ENCODE measurements around the gene TKT. TPM values are rescaled to one million over a fixed set of nuclear protein-coding genes. Genes with fewer than 3 reads are reported as not detected.

Gene TKT
- total RNA-seq, 1 donor from 2014 or later = 32.1 TPM

DNA sequence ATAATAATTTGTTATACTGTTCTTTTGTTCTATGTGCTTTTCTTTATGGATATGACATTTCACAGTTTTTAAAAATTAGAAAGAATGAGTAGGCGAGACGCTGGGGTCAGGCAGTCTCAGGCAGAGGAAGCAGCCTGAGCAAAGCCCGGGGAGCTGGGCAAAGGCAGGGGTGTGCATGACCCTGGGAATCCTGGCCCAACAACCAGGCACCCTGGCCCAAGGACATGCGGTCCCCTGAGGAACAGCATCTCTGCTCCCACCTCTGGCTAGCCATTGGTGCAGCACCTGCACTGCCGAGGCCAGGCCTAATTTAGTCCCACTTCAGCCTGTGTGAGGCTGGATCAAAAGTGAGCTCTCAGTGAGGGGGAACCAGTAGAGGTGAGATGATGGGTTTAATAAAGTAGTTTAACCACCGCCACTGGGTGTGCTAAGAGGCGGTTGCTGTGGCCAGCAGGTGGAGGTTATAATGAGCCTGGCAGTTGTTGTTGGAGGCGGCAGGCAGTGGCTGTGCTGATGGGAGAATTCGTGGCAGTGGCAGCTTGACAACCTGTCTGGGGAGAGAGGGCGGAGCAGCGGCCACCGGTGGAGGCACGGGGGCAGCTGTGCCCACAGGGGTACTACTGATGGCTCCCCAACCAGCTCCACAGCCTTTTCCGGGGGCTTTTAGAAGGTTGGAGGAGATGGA, 53.3 kb downstream of the TKT start:
- H3K4me3 ChIP-seq = no peak overlapping the region

DNA sequence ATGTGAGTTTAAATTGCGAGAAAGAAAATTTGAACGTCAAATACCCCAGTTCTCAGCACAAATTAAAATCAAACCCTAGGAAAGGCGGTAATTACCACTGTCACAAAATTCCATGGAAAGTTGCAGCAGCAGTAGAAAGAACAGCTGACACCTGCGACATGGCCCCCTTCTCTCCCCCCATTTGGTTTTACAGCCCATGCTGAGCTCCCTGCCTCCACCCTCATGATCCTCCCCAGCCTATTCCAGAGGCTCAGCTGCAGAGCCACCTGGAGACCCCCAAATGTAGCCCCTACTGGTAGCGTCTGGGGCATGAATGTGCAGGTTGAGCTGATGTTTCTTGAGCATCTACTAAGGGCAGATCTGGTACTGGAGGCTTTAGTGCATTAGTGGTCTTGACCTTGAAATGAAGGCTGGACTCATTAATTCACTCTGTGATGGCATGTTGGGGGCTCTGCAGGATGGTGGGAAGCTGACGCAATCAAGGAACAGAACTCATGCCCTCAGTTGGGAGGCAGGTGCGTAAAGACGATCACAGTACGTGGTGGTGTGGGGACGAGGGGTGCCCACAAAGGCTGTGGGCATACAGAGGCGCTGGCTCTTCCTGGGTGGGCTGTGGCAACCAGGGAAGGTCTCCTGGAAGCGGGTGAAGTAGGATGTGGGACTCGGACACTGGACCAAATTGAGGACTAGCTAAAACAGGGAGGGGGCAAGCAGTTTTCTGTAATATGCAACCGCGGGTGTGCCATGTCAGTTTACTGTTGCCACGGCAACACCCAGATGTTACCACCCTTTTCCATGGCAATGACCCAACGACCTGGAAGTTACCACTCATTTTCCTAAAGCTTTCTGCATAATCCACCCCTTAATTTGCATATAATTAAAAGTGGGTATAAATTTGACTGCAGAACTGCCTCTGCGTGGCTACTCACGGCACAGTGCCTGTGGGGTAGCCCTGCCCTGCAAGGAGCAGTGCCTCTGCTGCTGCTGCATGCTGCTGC, 55.0 kb downstream of the TKT start:
- TF ChIP-seq, protein P1, sequence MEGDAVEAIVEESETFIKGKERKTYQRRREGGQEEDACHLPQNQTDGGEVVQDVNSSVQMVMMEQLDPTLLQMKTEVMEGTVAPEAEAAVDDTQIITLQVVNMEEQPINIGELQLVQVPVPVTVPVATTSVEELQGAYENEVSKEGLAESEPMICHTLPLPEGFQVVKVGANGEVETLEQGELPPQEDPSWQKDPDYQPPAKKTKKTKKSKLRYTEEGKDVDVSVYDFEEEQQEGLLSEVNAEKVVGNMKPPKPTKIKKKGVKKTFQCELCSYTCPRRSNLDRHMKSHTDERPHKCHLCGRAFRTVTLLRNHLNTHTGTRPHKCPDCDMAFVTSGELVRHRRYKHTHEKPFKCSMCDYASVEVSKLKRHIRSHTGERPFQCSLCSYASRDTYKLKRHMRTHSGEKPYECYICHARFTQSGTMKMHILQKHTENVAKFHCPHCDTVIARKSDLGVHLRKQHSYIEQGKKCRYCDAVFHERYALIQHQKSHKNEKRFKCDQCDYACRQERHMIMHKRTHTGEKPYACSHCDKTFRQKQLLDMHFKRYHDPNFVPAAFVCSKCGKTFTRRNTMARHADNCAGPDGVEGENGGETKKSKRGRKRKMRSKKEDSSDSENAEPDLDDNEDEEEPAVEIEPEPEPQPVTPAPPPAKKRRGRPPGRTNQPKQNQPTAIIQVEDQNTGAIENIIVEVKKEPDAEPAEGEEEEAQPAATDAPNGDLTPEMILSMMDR (IDR thresholded peaks at IDR 0.05; ENCODE audit: borderline replicate concordance) = no peak
- H3K36me3 ChIP-seq = no peaks in the 10 kb centered on the region
- H3K9me3 ChIP-seq (replicated peaks) = no peaks in the 10 kb centered on the region
- H3K27ac ChIP-seq (replicated peaks) = no peak overlapping the region
- H3K27me3 ChIP-seq (ENCODE audit: low read depth) = no peaks in the 10 kb centered on the region
- H3K4me3 ChIP-seq = no peak overlapping the region
- DNase-seq = no peak
- peaks cover 4% of the 10 kb centered on the region for H3K4me1 ChIP-seq
- intact Hi-C loops (cut with micrococcal nuclease) = no loop called here

More for the DNA sequence above, 53.3 kb downstream of the TKT start:
- Histone ChIP-seq H3K27me3 (ENCODE audit: low read depth) (no peaks in the 10 kb centered on the region), H3K9me3 (replicated peaks) (peaks cover under 1% of the 10 kb centered on the region), H3K27ac (replicated peaks) (no peak overlapping the region), H3K4me1 (no peaks in the 10 kb centered on the region), H3K36me3 (no peaks in the 10 kb centered on the region)
- intact Hi-C loops (cut with micrococcal nuclease) = no loop called here
- TF ChIP-seq, protein P1 (IDR thresholded peaks at IDR 0.05; ENCODE audit: borderline replicate concordance) = no peak
- no peak for DNase-seq

DNA sequence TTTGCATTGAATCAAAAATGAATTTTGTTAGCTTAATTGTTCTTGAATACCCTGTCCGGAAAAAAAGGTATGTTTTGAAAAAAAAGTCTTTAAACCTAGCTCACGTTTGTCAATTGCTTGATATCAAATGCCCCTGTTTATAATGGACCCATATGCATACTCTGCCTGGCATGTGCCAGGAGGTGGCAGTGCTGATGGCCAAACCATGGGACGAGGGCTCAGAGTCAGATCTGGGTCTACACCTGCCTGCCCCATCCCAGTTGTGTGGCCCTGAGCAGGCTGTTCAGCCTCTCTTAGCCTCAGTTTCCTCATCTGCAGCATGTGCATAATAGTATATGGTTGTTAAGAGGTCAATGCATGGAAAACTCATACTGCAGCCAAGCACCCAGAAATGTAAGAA, 56.0 kb downstream of the TKT start:
- TF ChIP-seq, protein P1 (IDR thresholded peaks at IDR 0.05; ENCODE audit: borderline replicate concordance) = no peak
- Histone ChIP-seq H3K27me3 (ENCODE audit: low read depth) (no peaks in the 10 kb centered on the region), H3K27ac (replicated peaks) (no peak overlapping the region), H3K4me3 (no peak overlapping the region), H3K9me3 (replicated peaks) (no peaks in the 10 kb centered on the region), H3K36me3 (no peaks in the 10 kb centered on the region), H3K4me1 (peaks cover 11% of the 10 kb centered on the region)
- intact Hi-C loops (cut with micrococcal nuclease) = no loop called here
- no peak for DNase-seq

DNA sequence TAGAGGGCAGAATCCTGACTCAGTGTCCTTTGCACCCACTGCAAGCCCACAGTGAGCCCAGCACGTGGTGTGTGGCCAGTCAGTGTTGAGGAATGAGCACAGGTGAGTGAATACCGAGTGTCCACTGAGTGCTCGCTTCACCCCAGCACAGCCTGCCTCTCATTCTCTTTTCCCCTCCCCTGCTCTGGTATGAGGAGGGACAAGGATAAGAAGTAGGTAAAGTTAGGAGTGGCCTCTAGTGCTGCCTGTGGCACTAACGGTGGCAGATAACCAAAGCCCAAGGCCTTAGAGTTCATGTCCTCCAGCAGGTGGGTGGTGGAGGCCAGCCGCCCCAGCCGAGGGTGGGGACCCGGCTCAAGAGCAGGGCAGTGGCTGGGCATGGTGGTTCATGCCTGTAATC, 56.8 kb downstream of the TKT start:
- Histone ChIP-seq H3K27ac (replicated peaks) (no peak overlapping the region), H3K4me1 (peaks cover 19% of the 10 kb centered on the region), H3K9me3 (replicated peaks) (no peaks in the 10 kb centered on the region), H3K36me3 (no peaks in the 10 kb centered on the region), H3K4me3 (no peak overlapping the region), H3K27me3 (ENCODE audit: low read depth) (no peaks in the 10 kb centered on the region)
- intact Hi-C loops (cut with micrococcal nuclease) = no loop called here
- TF ChIP-seq, protein P1 (IDR thresholded peaks at IDR 0.05; ENCODE audit: borderline replicate concordance) = no peak
- no peak for DNase-seq

DNA sequence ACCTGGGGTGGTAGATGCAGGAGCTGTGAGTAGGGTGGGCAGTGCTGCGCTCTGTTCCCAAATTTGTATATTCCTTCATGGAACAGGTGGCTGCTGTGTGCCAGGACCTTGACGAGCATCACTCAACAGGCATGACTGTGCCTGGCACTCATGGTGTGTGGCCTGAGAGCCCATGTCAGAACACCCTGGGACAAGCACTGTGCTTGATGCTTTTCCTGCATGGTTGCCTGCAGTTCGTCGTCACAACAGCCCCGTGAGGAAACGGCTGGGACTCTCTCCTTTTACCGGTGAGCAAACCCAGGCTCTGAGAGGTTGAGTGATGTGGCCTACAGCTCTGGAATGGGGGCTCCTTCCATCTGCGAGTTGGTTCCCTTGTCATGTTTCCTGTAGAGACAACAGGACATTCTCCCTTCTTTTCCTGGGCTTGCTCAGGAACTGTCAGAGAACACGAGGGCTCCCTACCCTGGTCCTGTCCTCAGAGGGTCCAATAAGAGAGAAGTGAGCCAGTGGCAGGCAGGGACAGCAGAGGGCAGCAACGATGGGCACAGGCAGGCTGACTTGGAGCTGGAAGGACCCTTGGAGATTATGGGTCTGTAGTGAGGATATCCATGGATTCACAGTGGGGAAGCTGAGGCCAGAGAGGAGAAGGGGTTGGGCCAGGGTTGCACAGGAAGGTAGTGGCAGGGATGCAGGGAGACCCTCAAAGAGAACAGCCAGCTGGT, 57.4 kb downstream of the TKT start:
- intact Hi-C loops (cut with micrococcal nuclease) = no loop called here
- TF ChIP-seq, protein P1 (IDR thresholded peaks at IDR 0.05; ENCODE audit: borderline replicate concordance) = peak; percentile 28
- no peaks in the 10 kb centered on the region for H3K27me3 ChIP-seq (ENCODE audit: low read depth)
- H3K4me3 ChIP-seq = no peak overlapping the region
- H3K4me1 ChIP-seq = peaks cover 25% of the 10 kb centered on the region
- no peak for DNase-seq
- H3K36me3 ChIP-seq = no peaks in the 10 kb centered on the region
- no peak overlapping the region for H3K27ac ChIP-seq (replicated peaks)
- no peaks in the 10 kb centered on the region for H3K9me3 ChIP-seq (replicated peaks)
